H1 (cell line): ENCODE results near the gene NAV2. TPM values are rescaled to one million over a fixed set of nuclear protein-coding genes. Genes with fewer than 3 reads are reported as not detected.
A peak's percentile ranks its signal among the peaks of the same experiment; 100 is the strongest.

Experiments
- CTCF ChIA-PET: fragments of 300-600 bp; sonication (Branson Sonifier 250); formaldehyde crosslinking; loops from one replicate; lab custom pipeline; 2021; ENCODE audit not compliant: partially characterized antibody; lab: Charles Lee
- POLR2A ChIA-PET: fragments of 300-600 bp; sonication (Branson Sonifier 250); formaldehyde crosslinking; loops from one replicate; lab custom pipeline; 2021; ENCODE audit warnings: inconsistent platforms; ENCODE audit not compliant: partially characterized antibody; lab: Charles Lee
- DNase-seq, 2 experiments: peaks; one replicate each; pipeline versions ENCODE4 v3.0.0 to v3.0.0-alpha.2; 2010 to 2022; ENCODE audit warnings: low spot score in 2 of 2, low read depth in 1 of 2, mixed read lengths in 1 of 2
- FAIRE-seq: peaks from 2 replicates; lab custom pipeline; 2011; peaks lifted over from hg19 to GRCh38; lab: Jason Lieb, UNC
- H2AFZ ChIP-seq: 2 replicates; pipeline ENCODE4 v1.8.1; 2012; ENCODE audit warnings: low read length, inconsistent platforms
- H2AK5ac ChIP-seq: 2 replicates; pipeline ENCODE4 v1.6.1; 2013; ENCODE audit warnings: low read depth, low read length
- H2BK120ac ChIP-seq: replicated peaks from 2 replicates; pipeline ENCODE3; 2013; ENCODE audit warnings: low read depth, low read length, inconsistent platforms
- H2BK12ac ChIP-seq: 2 replicates; pipeline ENCODE4 v1.6.1; 2013; ENCODE audit warnings: low read depth, low read length
- H2BK15ac ChIP-seq: 2 replicates; pipeline ENCODE4 v1.6.1; 2013; ENCODE audit warnings: low read length
- H2BK20ac ChIP-seq: 2 replicates; pipeline ENCODE4 v1.6.1; 2013; ENCODE audit warnings: low read length
- H2BK5ac ChIP-seq: 2 replicates; pipeline ENCODE4 v1.6.1; 2013; ENCODE audit warnings: low read depth, low read length
- H3K14ac ChIP-seq: 2 replicates; pipeline ENCODE4 v1.6.1; 2013; ENCODE audit warnings: inconsistent platforms; ENCODE audit not compliant: insufficient read length
- H3K18ac ChIP-seq: 2 replicates; pipeline ENCODE4 v1.6.1; 2013; ENCODE audit warnings: low read length; ENCODE audit errors: extremely low read depth
- H3K23ac ChIP-seq: 2 replicates; pipeline ENCODE4 v1.6.1; 2013; ENCODE audit warnings: inconsistent platforms; ENCODE audit not compliant: insufficient read length
- H3K23me2 ChIP-seq: 2 replicates; pipeline ENCODE4 v1.6.1; 2013; ENCODE audit warnings: low read depth, low read length
- H3K27ac ChIP-seq: 2 replicates; pipeline ENCODE4 v1.6.1; 2011; ENCODE audit warnings: low read depth, low read length, inconsistent platforms
- H3K27me3 ChIP-seq, 4 experiments: replicated peaks in 1 of 4; 1 replicate in 1 of 4; 2 replicates in 3 of 4; pipeline versions ENCODE4 v1.6.1 to v1.8.1; 2011 to 2013; ENCODE audit warnings: low read length in 3 of 4, mild to moderate bottlenecking in 3 of 4, inconsistent platforms in 2 of 4, mixed read lengths in 2 of 4, moderate library complexity in 1 of 4; ENCODE audit not compliant: control insufficient read depth in 3 of 4, insufficient read depth in 3 of 4; ENCODE audit errors: extremely low read depth in 1 of 4
- H3K36me3 ChIP-seq, 4 experiments: 2 replicates each; pipeline versions ENCODE4 v1.6.1 to v1.8.1; 2011 to 2013; ENCODE audit warnings: mild to moderate bottlenecking in 4 of 4, low read length in 3 of 4, moderate library complexity in 2 of 4, control low read depth in 1 of 4, inconsistent platforms in 1 of 4; ENCODE audit not compliant: insufficient read depth in 4 of 4, control insufficient read depth in 2 of 4
- H3K4ac ChIP-seq: replicated peaks from 2 replicates; pipeline ENCODE3; 2013; ENCODE audit warnings: low read length, low read depth, mixed read lengths, inconsistent platforms; ENCODE audit not compliant: insufficient read length
- H3K4me1 ChIP-seq, 4 experiments: replicated peaks in 1 of 4; 1 replicate in 1 of 4; 2 replicates in 3 of 4; pipeline versions ENCODE4 v1.6.1 to v1.8.1; 2011 to 2013; ENCODE audit warnings: low read length in 3 of 4, inconsistent platforms in 2 of 4, mixed read lengths in 1 of 4; ENCODE audit not compliant: insufficient read depth in 4 of 4, control insufficient read depth in 3 of 4
- H3K4me2 ChIP-seq, 2 experiments: 2 replicates each; pipeline versions ENCODE4 v1.6.1 to v1.8.1; 2011 to 2013; ENCODE audit warnings: low read depth in 2 of 2, low read length in 2 of 2, control low read depth in 1 of 2, inconsistent platforms in 1 of 2, mild to moderate bottlenecking in 1 of 2; ENCODE audit not compliant: insufficient read depth in 1 of 2
- H3K4me3 ChIP-seq, 4 experiments: fragments of 200-600, 300-600 bp in 1 of 4; sonication (generic), shearing (Covaris generic), sonication (Bioruptor Twin) in 1 of 4; 2 replicates each; pipeline versions ENCODE4 v1.5.1 to v1.8.1; 2011 to 2016; ENCODE audit warnings: low read length in 4 of 4, low read depth in 3 of 4, control low read depth in 2 of 4, inconsistent platforms in 2 of 4, mild to moderate bottlenecking in 2 of 4, mixed read lengths in 1 of 4, moderate library complexity in 1 of 4; ENCODE audit not compliant: insufficient read depth in 2 of 4; ENCODE audit errors: extremely low read depth in 1 of 4
- H3K56ac ChIP-seq: replicated peaks from 2 replicates; pipeline ENCODE3; 2013; ENCODE audit warnings: low read depth, mild to moderate bottlenecking, mixed read lengths, low read length, inconsistent platforms; ENCODE audit not compliant: insufficient read length
- H3K79me1 ChIP-seq: 2 replicates; pipeline ENCODE4 v1.6.1; 2013; ENCODE audit warnings: low read depth, low read length, control low read depth
- H3K79me2 ChIP-seq, 2 experiments: 2 replicates each; pipeline versions ENCODE4 v1.6.1 to v1.8.1; 2012 to 2013; ENCODE audit warnings: low read length in 2 of 2, mild to moderate bottlenecking in 2 of 2, inconsistent platforms in 1 of 2; ENCODE audit not compliant: insufficient read depth in 2 of 2, control insufficient read depth in 1 of 2
- H3K9ac ChIP-seq, 4 experiments: replicated peaks in 1 of 4; 1 replicate in 1 of 4; 2 replicates in 3 of 4; pipeline versions ENCODE4 v1.6.1 to v1.8.1; 2011 to 2013; ENCODE audit warnings: low read depth in 3 of 4, low read length in 3 of 4, control low read depth in 2 of 4, mild to moderate bottlenecking in 2 of 4, moderate library complexity in 2 of 4, inconsistent platforms in 1 of 4; ENCODE audit errors: extremely low read depth in 1 of 4
- H3K9me3 ChIP-seq, 2 experiments: 2 replicates each; pipeline versions ENCODE4 v1.6.1 to v1.8.1; 2012 to 2013; ENCODE audit warnings: mild to moderate bottlenecking in 2 of 2, moderate library complexity in 2 of 2, control low read depth in 1 of 2, inconsistent platforms in 1 of 2, low read depth in 1 of 2, low read length in 1 of 2, mixed read lengths in 1 of 2; ENCODE audit not compliant: insufficient read depth in 2 of 2
- H4K20me1 ChIP-seq, 2 experiments: replicated peaks in 1 of 2; 2 replicates each; pipeline versions ENCODE3 to v1.8.1; 2011 to 2013; ENCODE audit warnings: inconsistent platforms in 2 of 2, low read length in 2 of 2, mild to moderate bottlenecking in 1 of 2; ENCODE audit not compliant: insufficient read depth in 2 of 2, control insufficient read depth in 1 of 2
- H4K5ac ChIP-seq: 2 replicates; pipeline ENCODE4 v1.6.1; 2013; ENCODE audit warnings: low read length, low read depth, mixed read lengths, inconsistent platforms; ENCODE audit not compliant: insufficient read length
- H4K8ac ChIP-seq: 2 replicates; pipeline ENCODE4 v1.8.0; 2013; ENCODE audit warnings: mild to moderate bottlenecking, moderate library complexity, low read length, inconsistent platforms; ENCODE audit not compliant: insufficient read depth; ENCODE audit errors: extremely low read depth
- H4K91ac ChIP-seq: replicated peaks from 2 replicates; pipeline ENCODE3; 2013; ENCODE audit warnings: low read length, mixed read lengths, inconsistent platforms; ENCODE audit not compliant: insufficient read length
- BRCA1 ChIP-seq: IDR thresholded peaks from 2 replicates; pipeline ENCODE4 v1.6.1; 2012; ENCODE audit warnings: low read depth, low read length, improper control_type of control experiment
- CEBPB ChIP-seq: IDR thresholded peaks from 2 replicates; pipeline ENCODE4 v1.6.1; 2012; ENCODE audit warnings: low read depth, low read length
- CHD1 ChIP-seq: IDR thresholded peaks from 2 replicates; pipeline ENCODE4 v1.6.1; 2012; ENCODE audit warnings: low read depth, low read length, improper control_type of control experiment
- KDM5A ChIP-seq: fragments of 200-600 bp; IDR thresholded peaks from 2 replicates; pipeline ENCODE4 v1.7.1; 2012; ENCODE audit warnings: mild to moderate bottlenecking, low read length, inconsistent platforms, mixed read lengths
- NANOG ChIP-seq: IDR thresholded peaks from 2 replicates; pipeline ENCODE4 v1.6.1; 2011; ENCODE audit warnings: low read length, low read depth, mild to moderate bottlenecking, inconsistent platforms; ENCODE audit not compliant: insufficient read depth, poor library complexity, severe bottlenecking
- PHF8 ChIP-seq: fragments of 200-600 bp; sonication (generic); conservative IDR thresholded peaks from 2 replicates; pipeline ENCODE4 v1.7.1; 2012; ENCODE audit warnings: low read depth, mild to moderate bottlenecking, inconsistent platforms, low read length, moderate library complexity
- POLR2A ChIP-seq, 2 experiments: IDR thresholded peaks; 1 replicate in 1 of 2; 2 replicates in 1 of 2; pipeline ENCODE4 v1.6.1; 2011; ENCODE audit warnings: low read depth in 2 of 2, low read length in 2 of 2, mild to moderate bottlenecking in 2 of 2; ENCODE audit errors: control extremely low read depth in 1 of 2
- RXRA ChIP-seq: IDR thresholded peaks from 2 replicates; pipeline ENCODE4 v1.6.1; 2011; ENCODE audit warnings: low read depth, mild to moderate bottlenecking, low read length, moderate library complexity; ENCODE audit not compliant: insufficient read depth
- SAP30 ChIP-seq: fragments of 300-600 bp; sonication (generic); IDR thresholded peaks from 2 replicates; pipeline ENCODE4 v1.7.1; 2012; ENCODE audit warnings: low read length, moderate library complexity, mild to moderate bottlenecking, inconsistent platforms; ENCODE audit not compliant: insufficient read depth, insufficient replicate concordance
- USF2 ChIP-seq: IDR thresholded peaks from 2 replicates; pipeline ENCODE4 v1.6.1; 2011; ENCODE audit warnings: low read length, improper control_type of control experiment
- WGBS, 2 experiments: shearing (Covaris generic) in 1 of 2; methylation state at CpG; one replicate each; pipeline versions ENCODE4 v1.1.6 to v1.1.7; 2013 to 2015; ENCODE audit warnings: low lambda C conversion rate in 2 of 2, mixed read lengths in 2 of 2, inconsistent platforms in 1 of 2, low coverage in 1 of 2, missing lambda C conversion rate in 1 of 2; ENCODE audit not compliant: insufficient replicate concordance in 2 of 2, insufficient coverage in 1 of 2, insufficient read length in 1 of 2; ENCODE audit errors: extremely low coverage in 1 of 2, missing lambda C conversion rate in 1 of 2; 5-methylcytosine and 5-hydroxymethylcytosine counted together
- polyA plus RNA-seq, 7 experiments: library from polyadenylated mRNA; depleted of rRNA in 3 of 7; stranded (reverse) in 5 of 7; unstranded in 2 of 7; fragments of >200 nt in 5 of 7; fragments of 200-250 nt in 2 of 7; gene quantifications; 1 replicate in 5 of 7; 2 replicates in 1 of 7; 4 replicates in 1 of 7; pipeline versions ENCODE4 v1.2.1 to v1.2.3, GENCODE V29; 2011 to 2013; ENCODE audit warnings: missing spikeins in 2 of 7, mixed read lengths in 2 of 7
- total RNA-seq: library from RNA; stranded (reverse); fragmentation: NEBNext Ultra II Directional; extraction: Animal tissue kit (Norgen Biotek cat#: 25700); gene quantifications from 2 replicates; pipeline ENCODE4 v1.2.1, GENCODE V29; 2021

NAV2 gene
- total and polyA plus RNA-seq, 2 of the 8 experiments (the other 6 are each of a cell fraction or from before 2014, with no cell fraction given), result 35.6 to 73.6 TPM

- Histone ChIP-seq H3K9me3 (no peaks in the 10 kb centered on the region), H4K5ac (no peak overlapping the region), H2BK15ac (no peak overlapping the region), H3K4me2 (no peak overlapping the region; a peak in 1 of 4 replicates), H2AFZ (no peak overlapping the region), H3K9ac (no peak overlapping the region), H4K8ac (no peak overlapping the region), H2AK5ac (0 out of 2 replicates have a peak overlapping the region, but pooled peaks have one; percentile 65), H3K4me3 (no peak overlapping the region), H3K27me3 (no peaks in the 10 kb centered on the region), H2BK5ac (no peak overlapping the region), H3K79me2 (peaks cover 7 to 67% of the 10 kb centered on the region in 2 experiments; a peak in 3 of 4 replicates), H2BK12ac (no peak overlapping the region), H3K14ac (no peak overlapping the region), H4K91ac (no peak overlapping the region), H3K4ac (no peak overlapping the region), H2BK20ac (no peak overlapping the region), H3K4me1 (peaks cover 14 to 42% (median 36%) of the 10 kb centered on the region in 4 experiments), H3K27ac (no peak overlapping the region), H3K79me1 (peaks cover 10% of the 10 kb centered on the region; the same call in 1 of the 2 replicates), H3K23ac (no peak overlapping the region), H2BK120ac (no peak overlapping the region)
- 69% methylated on average over 7 of the region's 7 CpGs; no CpG with 5 or more reads in 1 of the 2 experiments for WGBS, 2 experiments
- POLR2A ChIA-PET, result no interaction called here
- CTCF ChIA-PET, result interaction anchor here (0.7 to 2.6 kb wide), 7 partner anchors 9 to 83 kb away, joined by 3 to 8 read pairs (median 5); no protein-coding TSS in a partner anchor
- FAIRE-seq, result no peak
- no peak for TF ChIP-seq SAP30
- TF ChIP-seq RXRA, result no peak
- no peak for TF ChIP-seq BRCA1
- no peak for TF ChIP-seq KDM5A
- no peak for TF ChIP-seq USF2
- no peak for TF ChIP-seq CHD1
- no peak for TF ChIP-seq PHF8
- TF ChIP-seq NANOG, result no peak
- no peak for TF ChIP-seq POLR2A (IDR thresholded peaks at IDR 0.05; ENCODE audit: control extremely low read depth in 1 of 2, low read depth in 2 of 2, low read length in 2 of 2)
- no peak for TF ChIP-seq CEBPB
- TF ChIP-seq, all 59 proteins: peak for 0
- Histone ChIP-seq H3K36me3 (peaks cover 0 to 12% (median 5%) of the 10 kb centered on the region in 4 experiments; a peak in 4 of 8 replicates), H3K18ac (no peak overlapping the region), H4K20me1 (peaks cover 7 to 18% of the 10 kb centered on the region in 2 experiments), H3K23me2 (no peaks in the 10 kb centered on the region), H3K56ac (no peak overlapping the region)
- DNase-seq, result no peak
Measured at GRCh38 chr11:20032577-20033260, 320.1 kb downstream of the NAV2 start.
